ENCODE results near the gene CAMK1G. TPM values are rescaled to one million over a fixed set of nuclear protein-coding genes. Genes with fewer than 3 reads are reported as not detected.

Gene CAMK1G
- total RNA-seq: not detected
- long read RNA-seq: 0 reads

- no peak for DNase-seq (ENCODE audit: low spot score)
Observed at GRCh38 chr1:209583408-209583807, at the start of gene CAMK1G. Gene CAMK1G (plus strand): TSS chr1:209583714. CDS start chr1:209594984, 11,270 bp downstream.

GRCh38 chr1:209534496-209535250 is 48.8 kb upstream of the CAMK1G start:
- no peak for DNase-seq (ENCODE audit: low spot score)

- no peak for DNase-seq (ENCODE audit: low spot score)
Observed at GRCh38 chr1:209536843-209537242, 46.7 kb upstream of the CAMK1G start.

GRCh38 chr1:209537336-209538114 is 46.0 kb upstream of the CAMK1G start:
- no peak for DNase-seq (ENCODE audit: low spot score)

- DNase-seq (ENCODE audit: low spot score): no peak
Observed at GRCh38 chr1:209539576-209539975, 43.9 kb upstream of the CAMK1G start.

- DNase-seq (ENCODE audit: low spot score): no peak
Observed at GRCh38 chr1:209542585-209542984, 40.9 kb upstream of the CAMK1G start.

DNA sequence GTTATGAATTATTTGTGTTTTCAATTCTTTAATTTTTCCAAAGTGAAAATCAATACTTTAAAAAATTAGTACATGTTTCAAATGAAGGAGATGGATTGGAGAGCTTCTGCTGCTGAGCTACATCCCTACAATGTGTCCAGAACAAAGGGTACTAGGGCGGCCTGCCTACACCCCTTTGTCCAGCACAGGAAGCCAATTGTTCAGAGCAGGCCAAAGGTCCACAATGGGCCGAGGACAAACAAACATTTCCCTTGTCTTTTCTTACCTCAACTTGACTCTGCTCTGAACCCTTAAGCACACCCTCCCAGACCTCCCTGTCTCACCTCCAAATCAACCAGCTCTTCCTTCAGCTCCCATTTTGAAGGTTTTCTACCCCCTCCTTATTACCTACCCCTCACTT is 39.4 kb upstream of the CAMK1G start:
- DNase-seq (ENCODE audit: low spot score): no peak

GRCh38 chr1:209545423-209545822 is 38.1 kb upstream of the CAMK1G start:
- no peak for DNase-seq (ENCODE audit: low spot score)

- no peak for DNase-seq (ENCODE audit: low spot score)
Observed at GRCh38 chr1:209546390-209547085, 37.0 kb upstream of the CAMK1G start.

GRCh38 chr1:209547626-209548025 is 35.9 kb upstream of the CAMK1G start:
- no peak for DNase-seq (ENCODE audit: low spot score)

DNA sequence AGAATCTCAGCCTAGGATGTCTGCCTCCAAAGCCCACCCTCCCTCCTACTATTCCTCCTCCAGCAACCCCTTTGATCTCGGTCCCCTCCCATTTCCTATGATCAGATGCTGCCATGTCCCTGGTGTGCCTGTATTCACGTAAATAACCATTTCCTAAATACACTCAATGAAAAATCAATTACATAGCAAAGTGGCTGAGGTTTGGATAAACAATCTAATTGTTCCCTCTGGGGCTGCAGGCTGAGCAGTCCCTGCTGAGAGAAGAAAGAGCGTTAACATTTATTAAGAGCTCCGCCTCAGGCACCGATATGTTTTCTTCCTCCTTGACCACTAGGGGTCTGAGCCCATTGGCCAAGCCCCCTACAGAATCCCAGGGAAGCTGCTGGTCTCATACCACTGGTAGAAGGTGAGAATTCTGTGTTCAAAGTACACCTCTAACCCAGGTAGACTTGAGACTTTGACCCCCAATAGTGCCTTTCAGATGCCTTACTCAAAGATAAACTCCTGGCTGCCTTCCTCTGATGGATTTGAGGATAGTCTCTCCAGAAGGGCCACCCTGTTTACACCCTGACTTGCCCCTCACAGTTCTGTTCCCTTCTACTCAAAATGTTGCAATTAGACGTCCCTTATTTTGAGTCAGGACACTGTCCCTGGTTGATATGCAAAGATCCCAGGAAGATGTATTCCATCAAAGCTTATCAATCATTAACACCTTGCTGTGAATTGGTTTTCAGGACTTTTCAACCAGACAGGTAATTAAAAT is 33.9 kb upstream of the CAMK1G start:
- no peak for DNase-seq (ENCODE audit: low spot score)

GRCh38 chr1:209550519-209550918 is 33.0 kb upstream of the CAMK1G start:
- no peak for DNase-seq (ENCODE audit: low spot score)

DNA sequence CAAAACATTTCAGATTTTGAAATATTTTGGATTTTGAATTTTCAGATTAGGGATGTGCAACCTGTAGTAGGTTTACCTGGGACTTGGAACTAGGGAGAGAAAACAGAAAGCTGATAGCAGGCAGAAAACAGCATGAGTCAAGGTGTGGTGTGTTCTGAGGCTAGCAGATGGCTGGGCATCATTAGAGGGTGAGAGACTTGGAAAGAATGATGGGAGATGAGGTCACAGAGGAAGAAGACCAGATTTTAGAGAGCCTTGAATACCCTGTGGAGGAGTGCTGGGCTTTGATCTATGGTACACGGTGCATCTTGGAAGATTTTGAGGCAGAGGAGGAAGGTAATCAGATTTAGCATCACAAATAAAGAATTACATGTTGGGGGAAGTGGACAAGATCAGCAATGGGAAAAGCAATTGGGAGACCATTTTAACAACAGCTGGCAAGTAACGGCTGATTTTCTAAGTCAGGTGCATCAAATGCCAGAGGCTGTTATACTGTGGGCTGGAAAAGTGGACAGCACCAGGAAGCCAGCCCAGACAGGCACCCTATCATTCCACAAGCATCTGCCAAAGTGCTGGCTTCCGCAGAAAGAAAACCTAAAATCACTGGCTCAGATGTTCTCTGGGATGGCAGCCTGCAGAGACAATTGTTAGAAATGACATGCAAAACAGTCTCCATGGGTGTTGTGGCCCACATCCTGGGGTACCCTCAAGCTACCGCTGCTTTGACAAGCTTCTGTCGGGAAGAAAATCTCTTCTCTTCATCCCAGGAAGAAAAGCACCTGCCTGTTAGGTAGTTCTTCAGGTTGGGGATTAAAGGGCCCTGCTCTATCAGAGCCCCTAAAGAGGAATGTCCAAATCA is 30.9 kb upstream of the CAMK1G start:
- DNase-seq (ENCODE audit: low spot score): no peak

DNA sequence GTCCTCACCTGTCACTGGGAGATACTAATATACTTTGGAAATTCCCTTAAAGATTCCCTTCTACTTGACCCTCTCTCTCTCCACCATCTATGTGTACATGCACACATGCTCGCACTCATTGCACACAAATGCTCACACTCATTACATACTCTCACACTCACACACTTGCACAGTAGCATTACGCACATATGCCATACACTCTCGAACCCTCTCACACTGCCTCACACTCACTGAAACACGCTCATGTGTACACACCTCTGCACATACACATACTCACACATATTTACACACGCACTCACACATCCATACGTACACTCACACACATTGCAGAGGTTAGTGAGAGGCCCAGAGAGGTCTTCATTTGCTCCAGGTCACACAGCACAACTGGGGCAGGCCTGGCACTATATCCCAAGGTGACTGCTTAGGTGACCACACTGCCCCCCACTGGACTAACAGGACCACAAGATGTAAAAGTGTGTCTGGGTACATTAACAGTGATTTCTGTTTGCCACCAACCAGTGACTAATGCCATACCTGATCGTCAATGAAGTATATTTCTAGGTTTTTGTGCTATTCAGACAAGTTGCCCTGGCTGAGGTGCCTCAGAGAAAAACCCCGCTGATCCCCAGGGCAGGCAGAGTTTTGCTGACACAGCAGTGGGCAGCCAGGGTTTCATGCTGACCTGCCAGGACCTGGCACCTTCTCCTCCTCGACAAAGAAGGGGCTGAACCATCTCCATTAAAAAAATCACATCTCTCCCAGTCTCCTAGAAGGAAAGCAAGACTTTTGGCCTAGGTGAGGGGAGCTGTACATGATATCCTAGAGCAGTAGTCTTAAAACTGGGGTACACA is 28.5 kb upstream of the CAMK1G start:
- DNase-seq (ENCODE audit: low spot score): no peak

DNA sequence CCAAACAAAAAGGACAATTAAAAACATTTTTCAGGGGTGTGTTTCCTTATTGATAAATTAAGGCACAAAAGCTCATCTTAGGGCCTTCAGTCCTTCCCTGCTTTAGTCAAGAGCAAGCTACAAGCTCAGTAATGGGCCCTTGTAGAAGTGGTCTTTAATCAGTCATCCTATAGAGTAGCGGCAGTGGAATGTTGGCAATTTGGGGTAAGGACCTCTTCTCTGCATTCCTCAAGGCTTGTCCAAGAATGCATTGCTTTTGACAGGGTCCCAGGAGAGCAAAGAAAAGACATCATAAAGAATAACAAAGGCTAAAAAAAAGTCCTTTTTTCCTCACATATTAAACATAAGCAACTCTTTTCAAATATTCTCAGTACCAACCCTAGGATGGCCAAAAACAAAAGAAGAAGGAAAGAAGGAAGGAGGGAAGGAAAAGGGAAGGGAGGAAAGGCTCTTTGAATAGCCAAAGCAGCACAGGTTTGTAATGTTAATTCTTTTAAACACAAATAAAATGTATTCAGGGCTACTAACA is 27.3 kb upstream of the CAMK1G start:
- no peak for DNase-seq (ENCODE audit: low spot score)

DNA sequence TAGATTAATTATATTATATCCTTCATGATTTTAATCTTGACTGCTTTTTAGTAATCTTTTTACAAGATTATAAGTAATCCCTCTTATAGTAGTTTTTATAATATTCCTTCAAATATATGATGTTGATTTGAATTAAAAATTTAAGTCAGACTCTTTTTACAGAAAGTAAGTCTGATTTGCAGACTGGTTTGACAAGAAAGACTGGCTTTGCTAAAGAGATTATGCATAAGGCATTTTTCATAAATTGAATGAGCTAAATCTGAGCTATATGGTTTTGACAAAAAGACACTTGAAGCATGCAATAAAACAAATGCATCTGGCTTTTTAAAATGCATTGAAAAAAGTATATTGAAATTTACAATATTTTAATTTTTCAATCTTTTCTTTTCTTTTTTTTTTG is 26.3 kb upstream of the CAMK1G start:
- no peak for DNase-seq (ENCODE audit: low spot score)

- DNase-seq (ENCODE audit: low spot score): no peak
Observed at GRCh38 chr1:209560529-209560928, 23.0 kb upstream of the CAMK1G start.

DNA sequence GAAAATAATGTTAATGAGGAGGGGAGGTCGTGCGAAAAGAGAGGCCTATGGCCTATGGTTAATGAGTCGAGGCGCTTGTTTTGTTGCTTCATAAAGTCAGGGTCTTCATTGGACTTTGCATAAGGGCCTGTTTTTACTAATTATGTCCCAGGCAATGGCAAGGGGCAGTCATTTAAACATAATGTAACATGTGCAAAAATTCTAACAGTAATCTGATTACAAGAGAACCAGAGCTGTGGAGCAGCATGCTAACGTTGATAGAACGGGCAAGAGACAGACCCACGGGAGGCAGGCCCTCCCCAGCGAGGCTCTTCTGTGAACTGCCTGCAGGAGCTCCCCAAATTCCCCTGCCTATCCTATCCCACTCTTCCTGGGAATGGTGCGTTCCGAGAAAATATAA is 22.6 kb upstream of the CAMK1G start:
- no peak for DNase-seq (ENCODE audit: low spot score)

- no peak for DNase-seq (ENCODE audit: low spot score)
Observed at GRCh38 chr1:209561532-209561931, 22.0 kb upstream of the CAMK1G start.
